HepG2 (cell line): ENCODE measurements around the gene COL18A1. TPM values are rescaled to one million over a fixed set of nuclear protein-coding genes. Genes with fewer than 3 reads are reported as not detected.

Experiments
- BRD4 ChIP-seq: sonication (generic); formaldehyde crosslinking; IDR thresholded peaks from 2 replicates; pipeline ENCODE4 v1.4.0; 2020; ENCODE audit warnings: missing genetic modification reagents
- HBP1 ChIP-seq: IDR thresholded peaks from 2 replicates; pipeline ENCODE4 v1.6.1; 2016; ENCODE audit warnings: low read depth, control low read depth
- HNF1A ChIP-seq, 2 experiments: sonication (generic) in 1 of 2; formaldehyde crosslinking in 1 of 2; IDR thresholded peaks; 2 replicates each; pipeline versions ENCODE4 v1.4.0 to v1.6.1; 2016 to 2020; ENCODE audit warnings: borderline replicate concordance in 1 of 2, low read depth in 1 of 2, mild to moderate bottlenecking in 1 of 2, missing genetic modification reagents in 1 of 2
- PHF5A ChIP-seq: IDR thresholded peaks from one replicate; pipeline ENCODE4 v1.6.1; 2018; ENCODE audit warnings: low read depth, missing genetic modification reagents; ENCODE audit not compliant: unreplicated experiment
- RFX3 ChIP-seq: IDR thresholded peaks from 2 replicates; pipeline ENCODE4 v1.6.1; 2016; ENCODE audit warnings: missing biosample characterization, missing genetic modification reagents
- SRF ChIP-seq: IDR thresholded peaks from 2 replicates; pipeline ENCODE4 v1.6.1; 2011; ENCODE audit warnings: mild to moderate bottlenecking, low read depth, low read length, moderate library complexity
- TOE1 ChIP-seq: sonication (generic); formaldehyde crosslinking; IDR thresholded peaks from 2 replicates; pipeline ENCODE4 v1.4.0; 2020; ENCODE audit warnings: mild to moderate bottlenecking, missing genetic modification reagents
- ZNF570 ChIP-seq: sonication (generic); formaldehyde crosslinking; IDR thresholded peaks from 2 replicates; pipeline ENCODE4 v1.4.0; 2020; ENCODE audit warnings: mild to moderate bottlenecking, missing genetic modification reagents, borderline replicate concordance
- ZNF589 ChIP-seq: sonication (generic); formaldehyde crosslinking; conservative IDR thresholded peaks from 2 replicates; pipeline ENCODE4 v1.8.0; 2022; ENCODE audit warnings: mild to moderate bottlenecking, moderate library complexity, missing genetic modification reagents
- polyA plus RNA-seq, 8 experiments: library from polyadenylated mRNA; depleted of rRNA in 3 of 8; stranded (reverse) in 7 of 8; unstranded in 1 of 8; fragments of >200 nt; fragmentation: Illumina TruSeq in 4 of 8; extraction: Trizol in 4 of 8; gene quantifications; 2 replicates each; pipeline versions ENCODE4 v1.2.1 to v1.2.3, GENCODE V29; 2011 to 2016; ENCODE audit warnings: low read depth in 4 of 8, missing spikeins in 1 of 8, mixed read lengths in 1 of 8; ENCODE audit not compliant: insufficient read depth in 1 of 8
- total RNA-seq, 5 experiments: library from RNA; depleted of rRNA; stranded (reverse); fragments of >200 nt; fragmentation: Illumina TruSeq; extraction: Trizol; gene quantifications; 2 replicates each; pipeline ENCODE4 v1.2.3, GENCODE V29; 2016; ENCODE audit warnings: low read depth in 1 of 5
- TF ChIP-seq, protein P1 (sequence below): sonication (generic); formaldehyde crosslinking; IDR thresholded peaks from 2 replicates; pipeline ENCODE4 v1.8.0; 2022; ENCODE audit warnings: missing genetic modification reagents, low read depth, mild to moderate bottlenecking, borderline replicate concordance
- TF ChIP-seq, protein P2 (sequence below): sonication (generic); formaldehyde crosslinking; IDR thresholded peaks from 2 replicates; pipeline ENCODE4 v1.4.0; 2020; ENCODE audit warnings: mild to moderate bottlenecking, missing genetic modification reagents, borderline replicate concordance
- TF ChIP-seq, protein P3 (sequence below): sonication (generic); formaldehyde crosslinking; IDR thresholded peaks from 2 replicates; pipeline ENCODE4 v1.4.0; 2020; ENCODE audit warnings: low read depth, mild to moderate bottlenecking, missing genetic modification reagents
- TF ChIP-seq, protein P4 (sequence below): IDR thresholded peaks from 2 replicates; pipeline ENCODE4 v1.6.1; 2012; ENCODE audit warnings: low read length, improper control_type of control experiment

Gene COL18A1
- total and polyA plus RNA-seq, 2 of the 13 experiments (the other 11 are each of a cell fraction or from before 2014, with no cell fraction given), result 79.0 to 102 TPM

- no peak for TF ChIP-seq HNF1A (IDR thresholded peaks at IDR 0.05; ENCODE audit: low read depth)
- TF ChIP-seq HNF1A (CRISPR knock-in tag; IDR thresholded peaks at IDR 0.05; ENCODE audit: borderline replicate concordance), result no peak
- TF ChIP-seq, protein P1, sequence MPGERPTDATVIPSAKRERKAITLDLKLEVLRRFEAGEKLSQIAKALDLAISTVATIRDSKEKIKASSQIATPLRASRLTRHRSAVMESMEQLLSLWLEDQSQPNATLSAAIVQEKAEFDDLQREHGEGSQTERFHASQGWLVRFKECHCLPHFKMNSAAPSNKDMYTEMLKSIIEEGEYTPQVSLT (CRISPR knock-in tag), result no peak
- no peak for TF ChIP-seq ZNF570 (CRISPR knock-in tag)
- TF ChIP-seq, protein P2, sequence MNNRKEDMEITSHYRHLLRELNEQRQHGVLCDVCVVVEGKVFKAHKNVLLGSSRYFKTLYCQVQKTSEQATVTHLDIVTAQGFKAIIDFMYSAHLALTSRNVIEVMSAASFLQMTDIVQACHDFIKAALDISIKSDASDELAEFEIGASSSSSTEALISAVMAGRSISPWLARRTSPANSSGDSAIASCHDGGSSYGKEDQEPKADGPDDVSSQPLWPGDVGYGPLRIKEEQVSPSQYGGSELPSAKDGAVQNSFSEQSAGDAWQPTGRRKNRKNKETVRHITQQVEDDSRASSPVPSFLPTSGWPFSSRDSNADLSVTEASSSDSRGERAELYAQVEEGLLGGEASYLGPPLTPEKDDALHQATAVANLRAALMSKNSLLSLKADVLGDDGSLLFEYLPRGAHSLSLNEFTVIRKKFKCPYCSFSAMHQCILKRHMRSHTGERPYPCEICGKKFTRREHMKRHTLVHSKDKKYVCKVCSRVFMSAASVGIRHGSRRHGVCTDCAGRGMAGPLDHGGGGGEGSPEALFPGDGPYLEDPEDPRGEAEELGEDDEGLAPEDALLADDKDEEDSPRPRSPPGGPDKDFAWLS (CRISPR knock-in tag), result no peak
- no peak for TF ChIP-seq RFX3 (CRISPR knock-in tag)
- no peak for TF ChIP-seq HBP1 (CRISPR knock-in tag)
- TF ChIP-seq, protein P3, sequence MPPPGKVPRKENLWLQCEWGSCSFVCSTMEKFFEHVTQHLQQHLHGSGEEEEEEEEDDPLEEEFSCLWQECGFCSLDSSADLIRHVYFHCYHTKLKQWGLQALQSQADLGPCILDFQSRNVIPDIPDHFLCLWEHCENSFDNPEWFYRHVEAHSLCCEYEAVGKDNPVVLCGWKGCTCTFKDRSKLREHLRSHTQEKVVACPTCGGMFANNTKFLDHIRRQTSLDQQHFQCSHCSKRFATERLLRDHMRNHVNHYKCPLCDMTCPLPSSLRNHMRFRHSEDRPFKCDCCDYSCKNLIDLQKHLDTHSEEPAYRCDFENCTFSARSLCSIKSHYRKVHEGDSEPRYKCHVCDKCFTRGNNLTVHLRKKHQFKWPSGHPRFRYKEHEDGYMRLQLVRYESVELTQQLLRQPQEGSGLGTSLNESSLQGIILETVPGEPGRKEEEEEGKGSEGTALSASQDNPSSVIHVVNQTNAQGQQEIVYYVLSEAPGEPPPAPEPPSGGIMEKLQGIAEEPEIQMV (CRISPR knock-in tag), result no peak
- no peak; the same call in 1 of the 2 replicates for TF ChIP-seq ZNF589
- TF ChIP-seq SRF, result 0 out of 2 replicates have a peak, but pooled peaks have one; percentile 8
- no peak for TF ChIP-seq TOE1 (CRISPR knock-in tag)
- TF ChIP-seq, protein P4, sequence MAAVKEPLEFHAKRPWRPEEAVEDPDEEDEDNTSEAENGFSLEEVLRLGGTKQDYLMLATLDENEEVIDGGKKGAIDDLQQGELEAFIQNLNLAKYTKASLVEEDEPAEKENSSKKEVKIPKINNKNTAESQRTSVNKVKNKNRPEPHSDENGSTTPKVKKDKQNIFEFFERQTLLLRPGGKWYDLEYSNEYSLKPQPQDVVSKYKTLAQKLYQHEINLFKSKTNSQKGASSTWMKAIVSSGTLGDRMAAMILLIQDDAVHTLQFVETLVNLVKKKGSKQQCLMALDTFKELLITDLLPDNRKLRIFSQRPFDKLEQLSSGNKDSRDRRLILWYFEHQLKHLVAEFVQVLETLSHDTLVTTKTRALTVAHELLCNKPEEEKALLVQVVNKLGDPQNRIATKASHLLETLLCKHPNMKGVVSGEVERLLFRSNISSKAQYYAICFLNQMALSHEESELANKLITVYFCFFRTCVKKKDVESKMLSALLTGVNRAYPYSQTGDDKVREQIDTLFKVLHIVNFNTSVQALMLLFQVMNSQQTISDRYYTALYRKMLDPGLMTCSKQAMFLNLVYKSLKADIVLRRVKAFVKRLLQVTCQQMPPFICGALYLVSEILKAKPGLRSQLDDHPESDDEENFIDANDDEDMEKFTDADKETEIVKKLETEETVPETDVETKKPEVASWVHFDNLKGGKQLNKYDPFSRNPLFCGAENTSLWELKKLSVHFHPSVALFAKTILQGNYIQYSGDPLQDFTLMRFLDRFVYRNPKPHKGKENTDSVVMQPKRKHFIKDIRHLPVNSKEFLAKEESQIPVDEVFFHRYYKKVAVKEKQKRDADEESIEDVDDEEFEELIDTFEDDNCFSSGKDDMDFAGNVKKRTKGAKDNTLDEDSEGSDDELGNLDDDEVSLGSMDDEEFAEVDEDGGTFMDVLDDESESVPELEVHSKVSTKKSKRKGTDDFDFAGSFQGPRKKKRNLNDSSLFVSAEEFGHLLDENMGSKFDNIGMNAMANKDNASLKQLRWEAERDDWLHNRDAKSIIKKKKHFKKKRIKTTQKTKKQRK, result no peak
- peak; percentile 72; the same call in 1 of the 2 replicates for TF ChIP-seq BRD4 (CRISPR knock-in tag)
- TF ChIP-seq PHF5A (CRISPR knock-in tag), result no peak
These were observed 5.3 kb downstream of the COL18A1 start (continued) for GRCh38 chr21:45410151-45410864.
